Neural progenitor cell (in vitro differentiated cells): ENCODE results near the gene MEI1. TPM values are rescaled to one million over a fixed set of nuclear protein-coding genes. Genes with fewer than 3 reads are reported as not detected.

Experiments
- DNase-seq: peaks from one replicate; pipeline ENCODE4 v3.0.0-alpha.2; 2016; ENCODE audit warnings: low spot score
- H2AFZ ChIP-seq: fragments of 200-600 bp; sonication (generic); replicated peaks from 2 replicates; pipeline ENCODE4 v1.6.1; 2016; ENCODE audit warnings: antibody characterized with exemption
- H3F3A ChIP-seq: fragments of 200-600 bp; sonication (generic); 2 replicates; pipeline ENCODE4 v1.6.1; 2016; ENCODE audit warnings: antibody characterized with exemption, low read depth
- H3K27ac ChIP-seq: fragments of 200-600 bp; sonication (generic); 2 replicates; pipeline ENCODE4 v1.5.1; 2016; ENCODE audit warnings: mild to moderate bottlenecking
- H3K27me3 ChIP-seq: fragments of 200-600 bp; sonication (generic); 2 replicates; pipeline ENCODE4 v1.6.1; 2016; ENCODE audit warnings: mild to moderate bottlenecking, moderate library complexity
- H3K36me3 ChIP-seq: fragments of 200-600 bp; sonication (generic); 2 replicates; pipeline ENCODE4 v1.5.1; 2016
- H3K4me1 ChIP-seq: fragments of 200-600 bp; sonication (generic); 2 replicates; pipeline ENCODE4 v1.6.1; 2016; ENCODE audit warnings: mixed run types
- H3K4me2 ChIP-seq: fragments of 200-600 bp; sonication (generic); 2 replicates; pipeline ENCODE4 v1.6.1; 2016
- H3K4me3 ChIP-seq: fragments of 200-600 bp; sonication (generic); 2 replicates; pipeline ENCODE4 v1.5.1; 2016
- H3K79me2 ChIP-seq: fragments of 200-600 bp; sonication (generic); 2 replicates; pipeline ENCODE4 v1.6.1; 2016; ENCODE audit warnings: low read depth
- H3K9ac ChIP-seq: fragments of 200-600 bp; sonication (generic); 2 replicates; pipeline ENCODE4 v1.6.1; 2016
- H3K9me3 ChIP-seq: fragments of 200-600 bp; sonication (generic); 2 replicates; pipeline ENCODE4 v1.5.1; 2016; ENCODE audit warnings: low read depth
- H4K20me1 ChIP-seq: fragments of 200-600 bp; sonication (generic); 2 replicates; pipeline ENCODE4 v1.6.1; 2016; ENCODE audit warnings: low read depth
- H3K27ac Mint-ChIP-seq: 3 replicates; pipeline ENCODE4 v1.8.0; 2021; ENCODE audit warnings: mixed read lengths
- H3K27me3 Mint-ChIP-seq: 2 replicates; pipeline ENCODE4 v1.8.0; 2022; ENCODE audit warnings: low read depth, mild to moderate bottlenecking, inconsistent platforms, moderate library complexity, mixed read lengths; ENCODE audit not compliant: insufficient read depth
- H3K36me3 Mint-ChIP-seq: 3 replicates; pipeline ENCODE4 v1.8.0; 2021; ENCODE audit warnings: mixed read lengths
- H3K4me1 Mint-ChIP-seq: 3 replicates; pipeline ENCODE4 v1.8.0; 2021; ENCODE audit warnings: mixed read lengths
- H3K4me3 Mint-ChIP-seq: 3 replicates; pipeline ENCODE4 v1.8.0; 2021; ENCODE audit warnings: mild to moderate bottlenecking, moderate library complexity, mixed read lengths
- H3K9me3 Mint-ChIP-seq: 3 replicates; pipeline ENCODE4 v1.8.0; 2020; ENCODE audit warnings: mixed read lengths
- CTCF ChIP-seq: fragments of 200-600 bp; sonication (generic); IDR thresholded peaks from 2 replicates; pipeline ENCODE4 v1.5.1; 2017; ENCODE audit warnings: antibody characterized with exemption, mild to moderate bottlenecking
- EZH2 ChIP-seq: fragments of 200-600 bp; sonication (generic); IDR thresholded peaks from 2 replicates; pipeline ENCODE4 v1.6.1; 2017; ENCODE audit warnings: antibody characterized with exemption, mild to moderate bottlenecking, moderate library complexity
- EZH2phosphoT487 ChIP-seq: fragments of 200-600 bp; sonication (generic); IDR thresholded peaks from 2 replicates; pipeline ENCODE4 v1.6.1; 2017; ENCODE audit warnings: antibody characterized with exemption
- total RNA-seq: library from RNA; depleted of rRNA; stranded (reverse); fragments of >200 nt; gene quantifications from 2 replicates; pipeline ENCODE4 v1.2.3, GENCODE V29; 2015; ENCODE audit warnings: low replicate concordance

MEI1 gene
- total RNA-seq, 1 donor from 2014 or later = not detected

GRCh38 chr22:41672780-41673509, 26.4 kb upstream of the MEI1 start:
- no peak overlapping the region for H3K27ac Mint-ChIP-seq
- Histone ChIP-seq H3K9ac (no peak overlapping the region), H3K27me3 (no peaks in the 10 kb centered on the region), H3K4me3 (no peak overlapping the region), H4K20me1 (peaks cover 3% of the 10 kb centered on the region), H3K79me2 (peaks cover 5% of the 10 kb centered on the region), H3K4me1 (no peaks in the 10 kb centered on the region), H3K36me3 (no peaks in the 10 kb centered on the region), H2AFZ (no peak overlapping the region), H3K9me3 (no peaks in the 10 kb centered on the region), H3F3A (peaks cover 6% of the 10 kb centered on the region), H3K27ac (no peak overlapping the region), H3K4me2 (no peak overlapping the region)
- H3K36me3 Mint-ChIP-seq = peaks cover 22% of the 10 kb centered on the region
- H3K4me1 Mint-ChIP-seq = peaks cover 3% of the 10 kb centered on the region
- H3K27me3 Mint-ChIP-seq = peaks cover 2% of the 10 kb centered on the region
- no peaks in the 10 kb centered on the region for H3K9me3 Mint-ChIP-seq
- no peak overlapping the region for H3K4me3 Mint-ChIP-seq
- no peak for DNase-seq
- TF ChIP-seq EZH2phosphoT487 = no peak
- TF ChIP-seq CTCF = peak; percentile 36

GRCh38 chr22:41674846-41675340, 24.4 kb upstream of the MEI1 start:
- Histone ChIP-seq H3K4me3 (no peak overlapping the region), H3K9me3 (no peaks in the 10 kb centered on the region), H3K79me2 (peaks cover 24% of the 10 kb centered on the region), H2AFZ (no peak overlapping the region), H3K9ac (no peak overlapping the region), H3K27ac (no peak overlapping the region), H3K27me3 (no peaks in the 10 kb centered on the region), H3K4me1 (no peaks in the 10 kb centered on the region), H4K20me1 (peaks cover 14% of the 10 kb centered on the region), H3F3A (no peaks in the 10 kb centered on the region), H3K36me3 (peaks cover 7% of the 10 kb centered on the region), H3K4me2 (no peak overlapping the region)
- Mint-ChIP-seq H3K4me3 (no peak overlapping the region), H3K4me1 (no peaks in the 10 kb centered on the region), H3K36me3 (peaks cover 31% of the 10 kb centered on the region), H3K9me3 (no peaks in the 10 kb centered on the region), H3K27me3 (peaks cover 2% of the 10 kb centered on the region), H3K27ac (no peak overlapping the region)
- TF ChIP-seq EZH2phosphoT487 (no peak), CTCF (no peak), EZH2 (no peak)
- no peak for DNase-seq

- Histone ChIP-seq H3K79me2 (peaks cover 37% of the 10 kb centered on the region), H3K27me3 (no peaks in the 10 kb centered on the region), H3K9me3 (no peaks in the 10 kb centered on the region), H3K27ac (no peak overlapping the region), H3F3A (no peaks in the 10 kb centered on the region), H3K36me3 (peaks cover 7% of the 10 kb centered on the region), H2AFZ (no peak overlapping the region), H3K4me2 (no peak overlapping the region), H4K20me1 (peaks cover 26% of the 10 kb centered on the region), H3K4me1 (no peaks in the 10 kb centered on the region), H3K9ac (no peak overlapping the region), H3K4me3 (no peak overlapping the region)
- Mint-ChIP-seq H3K4me1 (no peaks in the 10 kb centered on the region), H3K9me3 (no peaks in the 10 kb centered on the region), H3K27me3 (peaks cover 2% of the 10 kb centered on the region), H3K27ac (no peak overlapping the region), H3K4me3 (no peak overlapping the region), H3K36me3 (peaks cover 38% of the 10 kb centered on the region)
- no peak for DNase-seq
- no peak for TF ChIP-seq EZH2phosphoT487
- no peak for TF ChIP-seq CTCF
- no peak for TF ChIP-seq EZH2
Measured at GRCh38 chr22:41676134-41676533, 23.2 kb upstream of the MEI1 start.
